Vagina (tissue), 2 donors: ENCODE measurements around the gene CHIC2.
"Not testable (repeated sequence)": the region's sequence is repeated elsewhere in the genome, so short reads cannot be mapped to it uniquely, and the experiment has no call there.

Source experiments
- CTCF ChIP-seq, 3 experiments: fragments of 450-650 bp in 2 of 3; fragments of 200-600 bp in 1 of 3; sonication (generic) in 1 of 3; IDR thresholded peaks; one replicate each; pipeline ENCODE4 v1.5.1; 2017 to 2019; ENCODE audit warnings: antibody characterized with exemption in 3 of 3, mild to moderate bottlenecking in 2 of 3, moderate library complexity in 2 of 3
- POLR2A ChIP-seq, 2 donors: fragments of 450-650 bp; IDR thresholded peaks; one replicate each; pipeline ENCODE4 v1.6.1; 2017; ENCODE audit warnings: antibody characterized with exemption in 2 of 2, mild to moderate bottlenecking in 2 of 2, moderate library complexity in 2 of 2
- POLR2AphosphoS5 ChIP-seq, 2 donors: sonication (generic); formaldehyde crosslinking; IDR thresholded peaks; one replicate each; pipeline ENCODE4 v1.9.0; 2017; ENCODE audit warnings: antibody characterized with exemption in 2 of 2, mild to moderate bottlenecking in 2 of 2, low read depth in 1 of 2; ENCODE audit not compliant: insufficient read depth in 1 of 2

- TF ChIP-seq CTCF (IDR thresholded peaks at IDR 0.05); POLR2AphosphoS5 (IDR thresholded peaks at IDR 0.05; ENCODE audit: insufficient read depth in 1 of 2, low read depth in 1 of 2); POLR2A (IDR thresholded peaks at IDR 0.05): not testable (repeated sequence)
These were observed 20.8 kb downstream of the CHIC2 start for GRCh38 chr4:54043630-54044029.
